Activated CD4-positive, alpha-beta T cell treated with anti-CD3 and anti-CD28 coated beads for 36 hours (primary cell): ENCODE data around the gene ICE2. TPM values are rescaled to one million over a fixed set of nuclear protein-coding genes. Genes with fewer than 3 reads are reported as not detected.
A peak's percentile ranks its signal among the peaks of the same experiment; 100 is the strongest.

Experiments
- ATAC-seq: fragments of 200-7000 bp; cut with Tn5 transposase; one replicate; pipeline ENCODE4 v1.10.0; 2021; ENCODE audit warnings: mild to moderate bottlenecking, moderate library complexity
- CTCF ChIA-PET: fragments of 350-600 bp; sonication (Branson Sonifier 250); formaldehyde crosslinking; loops from one replicate; lab custom pipeline; 2021; ENCODE audit warnings: antibody characterized with exemption; lab: Charles Lee
- POLR2A ChIA-PET: fragments of 350-600 bp; sonication (Branson Sonifier 250); formaldehyde crosslinking; loops from one replicate; lab custom pipeline; 2021; ENCODE audit warnings: antibody characterized with exemption, inconsistent platforms; lab: Charles Lee
- DNase-seq: peaks from one replicate; pipeline ENCODE4 v3.0.0-alpha.2; 2020
- H3K27ac Mint-ChIP-seq: one replicate; pipeline ENCODE4 v1.8.0; 2021; ENCODE audit warnings: mixed read lengths
- H3K27me3 Mint-ChIP-seq: one replicate; pipeline ENCODE4 v1.8.0; 2021; ENCODE audit warnings: mixed read lengths
- H3K36me3 Mint-ChIP-seq: one replicate; pipeline ENCODE4 v1.8.0; 2021; ENCODE audit warnings: low read depth, mixed read lengths
- H3K4me1 Mint-ChIP-seq: one replicate; pipeline ENCODE4 v1.8.0; 2021; ENCODE audit warnings: mixed read lengths
- H3K4me3 Mint-ChIP-seq: one replicate; pipeline ENCODE4 v1.8.0; 2021; ENCODE audit warnings: mild to moderate bottlenecking, moderate library complexity, mixed read lengths
- H3K9me3 Mint-ChIP-seq: one replicate; pipeline ENCODE4 v1.8.0; 2021; ENCODE audit warnings: low read depth, mixed read lengths
- intact Hi-C, 2 experiments: fragments of 100-400 bp; cut with DNase I in 1 of 2; cut with micrococcal nuclease in 1 of 2; formaldehyde crosslinking; loops; one replicate each; pipeline versions ENCODE4 v1.14.2 to v1.15.1; 2022 to 2024; cut with DNase I, micrococcal nuclease
- total RNA-seq, 2 experiments: library from RNA; stranded (reverse); gene quantifications; one replicate each; pipeline ENCODE4 v1.2.3, GENCODE V29; 2021

ICE2 gene
- total RNA-seq, 2 experiments from 2014 or later = 72.8 to 81.6 TPM

GRCh38 chr15:60389261-60390077, 89.5 kb downstream of the ICE2 start:
- Mint-ChIP-seq H3K27me3 (no peaks in the 10 kb centered on the region), H3K4me3 (peak overlapping the region; percentile 2), H3K4me1 (peaks cover 56% of the 10 kb centered on the region), H3K9me3 (no peaks in the 10 kb centered on the region), H3K27ac (peak overlapping the region; percentile 10), H3K36me3 (peaks cover 5% of the 10 kb centered on the region)
- CTCF ChIA-PET = no interaction called here
- POLR2A ChIA-PET = no interaction called here
- DNase-seq (peak; percentile 59), ATAC-seq (peak; percentile 87)
- intact Hi-C loops = loop anchor here in 1 of 2 experiments (2.0 to 10.0 kb wide), 3 partner anchors 27 to 415 kb away; no protein-coding TSS in a partner anchor

- DNase-seq = no peak
- POLR2A ChIA-PET = no interaction called here
- CTCF ChIA-PET = interaction anchor here (0.6 kb wide), 1 partner anchor 191 kb away, joined by 3 read pairs; no protein-coding TSS in a partner anchor
- intact Hi-C loops = no loop called here
- Mint-ChIP-seq H3K27me3 (no peaks in the 10 kb centered on the region), H3K9me3 (no peaks in the 10 kb centered on the region), H3K27ac (no peak overlapping the region), H3K36me3 (peaks cover 2% of the 10 kb centered on the region), H3K4me1 (peaks cover 39% of the 10 kb centered on the region), H3K4me3 (no peak overlapping the region)
- ATAC-seq = no peak
These were observed 91.6 kb downstream of the ICE2 start for GRCh38 chr15:60387321-60387720.

DNA sequence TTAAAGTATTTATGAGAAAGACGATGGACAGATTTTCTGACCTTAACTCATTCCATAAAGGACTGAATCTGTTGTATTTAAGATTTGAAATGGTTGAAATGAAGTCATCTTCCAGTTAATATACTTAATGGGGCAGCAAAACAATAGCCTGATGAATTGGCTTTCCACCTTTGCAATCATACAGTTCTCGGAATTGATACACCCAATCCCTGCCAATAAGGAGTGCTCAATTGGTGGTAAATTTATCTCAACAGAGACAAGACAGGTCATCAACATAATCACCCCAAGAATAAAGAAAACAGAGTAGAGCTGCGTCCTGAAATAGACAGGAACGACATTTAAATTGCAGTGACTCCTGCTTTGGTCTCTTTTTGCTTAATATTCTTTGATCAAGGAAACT, 92.3 kb downstream of the ICE2 start:
- DNase-seq (no peak), ATAC-seq (no peak)
- no peaks in the 10 kb centered on the region for H3K9me3 Mint-ChIP-seq
- intact Hi-C loops = no loop called here
- ChIA-PET POLR2A (no interaction called here), CTCF (no interaction called here)
- no peak overlapping the region for H3K4me3 Mint-ChIP-seq
- peaks cover 2% of the 10 kb centered on the region for H3K36me3 Mint-ChIP-seq
- no peak overlapping the region for H3K27ac Mint-ChIP-seq
- H3K27me3 Mint-ChIP-seq = no peaks in the 10 kb centered on the region
- peaks cover 34% of the 10 kb centered on the region for H3K4me1 Mint-ChIP-seq

DNA sequence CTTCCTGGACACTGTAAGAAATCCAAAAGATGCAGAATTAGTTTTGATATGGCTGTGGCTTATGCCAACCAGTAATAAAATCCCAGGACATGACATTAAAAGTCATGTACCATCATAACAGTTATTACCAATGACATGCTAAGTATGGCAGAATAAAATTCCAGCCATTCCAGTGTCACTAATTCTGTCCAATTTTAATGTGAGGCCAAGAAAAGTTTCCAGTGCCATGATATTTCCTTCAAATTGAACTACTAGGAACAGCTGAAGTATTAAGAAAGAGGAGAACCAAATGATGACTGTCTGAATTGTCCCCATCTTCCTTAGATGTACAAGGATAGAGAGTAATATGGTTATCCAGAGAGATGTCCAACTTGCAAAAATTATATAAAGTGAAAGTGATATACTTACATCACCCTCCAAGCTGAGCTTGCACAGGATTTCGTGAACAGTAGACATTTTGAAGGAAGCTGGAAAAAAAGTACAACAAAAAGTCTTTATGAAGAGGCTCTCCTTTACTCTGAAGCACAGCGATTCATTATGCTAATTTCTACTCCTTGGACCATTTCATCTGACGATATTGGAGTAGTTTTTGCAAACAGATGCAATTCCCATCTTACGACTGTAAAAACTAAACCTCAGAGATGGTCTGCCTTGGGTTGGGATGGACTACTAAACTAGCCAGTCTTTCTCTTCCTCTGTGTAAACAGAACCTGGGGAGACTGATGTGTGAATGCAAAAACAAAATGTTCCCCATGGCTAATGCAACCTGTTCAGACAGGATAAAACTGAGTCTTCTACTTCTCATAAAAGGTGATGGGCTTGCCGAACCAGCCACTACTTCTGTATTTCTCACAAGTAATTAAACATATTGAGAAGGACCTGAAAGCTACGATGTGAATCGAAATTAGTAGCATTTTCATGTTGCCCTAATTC, 93.1 kb downstream of the ICE2 start:
- H3K4me3 Mint-ChIP-seq = no peak overlapping the region
- no peaks in the 10 kb centered on the region for H3K9me3 Mint-ChIP-seq
- ChIA-PET CTCF (interaction anchor here (1.1 kb wide), 1 partner anchor 10 kb away, joined by 5 read pairs; no protein-coding TSS in a partner anchor), POLR2A (no interaction called here)
- H3K27ac Mint-ChIP-seq = no peak overlapping the region
- no peak for DNase-seq
- ATAC-seq = no peak
- H3K4me1 Mint-ChIP-seq = peaks cover 28% of the 10 kb centered on the region
- H3K27me3 Mint-ChIP-seq = no peaks in the 10 kb centered on the region
- H3K36me3 Mint-ChIP-seq = peaks cover 5% of the 10 kb centered on the region
- intact Hi-C loops = no loop called here

DNA sequence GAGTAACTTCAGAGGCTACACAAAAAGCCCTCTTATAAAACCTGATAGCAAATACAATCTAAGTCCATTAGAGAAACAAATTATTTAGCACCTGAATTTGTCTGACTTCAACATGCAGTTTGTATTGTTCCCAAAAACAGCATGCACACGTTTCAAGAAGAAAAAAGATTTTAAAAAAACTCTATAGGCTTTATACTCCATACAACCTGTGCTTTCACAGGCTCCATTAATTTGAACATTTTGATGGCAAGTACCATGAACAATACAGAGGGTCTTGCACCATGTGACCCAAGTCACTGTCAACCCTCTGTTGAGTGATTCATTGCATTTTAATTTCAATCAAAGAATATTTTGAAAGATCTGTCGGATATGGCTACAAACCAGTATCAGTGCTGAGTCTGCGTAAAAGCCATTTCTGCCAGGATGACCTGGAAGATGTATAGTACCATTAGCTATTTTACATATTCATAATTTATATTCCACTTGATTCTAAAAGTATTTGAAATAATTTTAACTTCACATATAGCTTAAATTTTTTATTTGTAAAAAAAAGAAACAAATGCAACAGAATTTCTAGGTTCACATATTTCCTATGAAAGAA, 94.3 kb downstream of the ICE2 start:
- no peak for ATAC-seq
- intact Hi-C loops = no loop called here
- ChIA-PET CTCF (interaction anchor here (1.1 kb wide), 1 partner anchor 9 kb away, joined by 5 read pairs; no protein-coding TSS in a partner anchor), POLR2A (no interaction called here)
- no peak overlapping the region for H3K27ac Mint-ChIP-seq
- no peaks in the 10 kb centered on the region for H3K9me3 Mint-ChIP-seq
- no peaks in the 10 kb centered on the region for H3K27me3 Mint-ChIP-seq
- peaks cover 19% of the 10 kb centered on the region for H3K4me1 Mint-ChIP-seq
- H3K4me3 Mint-ChIP-seq = no peak overlapping the region
- H3K36me3 Mint-ChIP-seq = peaks cover 5% of the 10 kb centered on the region
- no peak for DNase-seq

DNA sequence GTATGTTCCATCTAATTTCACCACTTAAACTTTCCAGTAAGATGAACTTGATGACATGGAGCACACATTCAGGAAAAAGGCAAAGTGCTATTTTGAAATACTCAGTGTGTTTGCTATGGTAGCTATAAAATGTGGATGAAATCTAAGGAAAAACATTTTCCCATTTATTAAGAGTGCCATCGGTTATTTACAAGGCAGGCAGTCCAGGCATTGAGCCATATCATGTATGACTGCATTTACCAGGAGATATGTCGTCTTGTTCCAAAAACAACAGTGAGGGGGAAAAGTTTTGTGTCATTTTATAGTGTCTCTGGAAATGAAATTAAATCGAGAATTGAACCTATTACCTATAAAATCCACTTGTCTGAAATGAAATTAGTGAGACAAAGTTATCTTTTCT, 94.9 kb downstream of the ICE2 start:
- Mint-ChIP-seq H3K4me1 (peaks cover 13% of the 10 kb centered on the region), H3K36me3 (peaks cover 5% of the 10 kb centered on the region), H3K4me3 (no peak overlapping the region), H3K27me3 (no peaks in the 10 kb centered on the region), H3K9me3 (no peaks in the 10 kb centered on the region), H3K27ac (no peak overlapping the region)
- ATAC-seq = no peak
- CTCF ChIA-PET = no interaction called here
- intact Hi-C loops = no loop called here
- POLR2A ChIA-PET = no interaction called here
- no peak for DNase-seq

- Mint-ChIP-seq H3K4me3 (no peak overlapping the region), H3K4me1 (peaks cover 6% of the 10 kb centered on the region), H3K27ac (no peak overlapping the region), H3K27me3 (no peaks in the 10 kb centered on the region), H3K36me3 (peaks cover 5% of the 10 kb centered on the region), H3K9me3 (no peaks in the 10 kb centered on the region)
- POLR2A ChIA-PET = no interaction called here
- ATAC-seq (no peak), DNase-seq (no peak)
- CTCF ChIA-PET = interaction anchor here (0.6 kb wide), 2 partner anchors 8 to 52 kb away, joined by 3 read pairs; no protein-coding TSS in a partner anchor
- intact Hi-C loops = no loop called here
These were observed 95.9 kb downstream of the ICE2 start for GRCh38 chr15:60382773-60383674.

DNA sequence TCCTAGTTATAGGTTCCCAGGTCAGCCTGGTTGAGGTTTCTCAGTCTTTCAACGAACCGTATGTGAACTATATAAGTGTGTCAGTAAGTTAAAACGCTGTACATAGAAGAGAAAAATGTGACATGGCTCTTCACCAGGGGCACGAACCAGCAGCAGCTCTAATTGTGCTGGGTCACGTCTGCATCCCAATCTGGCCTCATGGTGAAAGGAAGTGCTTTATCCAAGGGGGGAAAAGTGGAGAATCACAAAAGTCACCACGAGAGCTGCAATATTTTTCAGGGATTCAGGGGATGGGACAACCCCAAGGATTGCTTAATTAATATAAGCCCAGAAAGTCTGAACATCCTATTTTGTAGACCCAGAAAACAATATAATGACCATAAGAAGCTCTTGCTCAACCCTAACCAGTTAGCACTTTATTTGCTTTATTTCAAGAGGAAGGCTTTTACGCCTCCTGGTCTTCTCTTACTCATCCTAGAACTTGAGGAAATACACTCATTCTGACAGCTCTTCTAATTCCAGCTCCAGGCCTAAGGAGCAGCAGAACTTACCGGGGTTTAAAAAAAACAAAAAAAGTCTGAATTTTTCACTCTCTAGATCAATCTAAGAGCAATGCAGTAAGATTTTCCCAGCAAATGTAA, 97.7 kb downstream of the ICE2 start:
- DNase-seq (no peak), ATAC-seq (no peak)
- ChIA-PET CTCF (interaction anchor here (0.6 to 0.8 kb wide), 3 partner anchors 19 to 231 kb away, joined by 3 read pairs; no protein-coding TSS in a partner anchor), POLR2A (no interaction called here)
- Mint-ChIP-seq H3K27ac (no peak overlapping the region), H3K4me1 (no peaks in the 10 kb centered on the region), H3K9me3 (no peaks in the 10 kb centered on the region), H3K4me3 (no peak overlapping the region), H3K36me3 (peaks cover 5% of the 10 kb centered on the region), H3K27me3 (no peaks in the 10 kb centered on the region)
- intact Hi-C loops = no loop called here

- DNase-seq = no peak
- H3K27ac Mint-ChIP-seq = no peak overlapping the region
- intact Hi-C loops = no loop called here
- CTCF ChIA-PET = no interaction called here
- no peaks in the 10 kb centered on the region for H3K27me3 Mint-ChIP-seq
- POLR2A ChIA-PET = no interaction called here
- no peaks in the 10 kb centered on the region for H3K9me3 Mint-ChIP-seq
- no peak for ATAC-seq
- no peak overlapping the region for H3K4me3 Mint-ChIP-seq
- H3K36me3 Mint-ChIP-seq = peaks cover 3% of the 10 kb centered on the region
- H3K4me1 Mint-ChIP-seq = no peaks in the 10 kb centered on the region
These were observed 99.2 kb downstream of the ICE2 start for GRCh38 chr15:60379525-60380274.

DNA sequence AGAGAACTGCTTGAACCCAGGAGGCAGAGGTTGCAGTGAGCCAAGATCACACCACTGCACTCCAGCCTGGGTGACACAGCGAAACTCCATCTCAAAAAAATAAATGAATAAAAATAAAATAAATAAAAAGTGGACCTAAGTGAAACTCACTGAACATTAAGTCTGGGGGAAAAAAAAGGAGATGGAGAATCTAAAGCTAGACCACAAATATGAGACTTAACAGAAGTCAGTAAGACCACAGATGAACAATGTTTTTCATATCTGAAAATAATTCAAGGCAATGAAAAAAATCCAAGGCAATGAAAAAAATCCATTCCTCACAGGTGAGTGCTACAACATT, 99.8 kb downstream of the ICE2 start:
- no peaks in the 10 kb centered on the region for H3K9me3 Mint-ChIP-seq
- ChIA-PET CTCF (no interaction called here), POLR2A (no interaction called here)
- peaks cover 4% of the 10 kb centered on the region for H3K36me3 Mint-ChIP-seq
- intact Hi-C loops = no loop called here
- no peaks in the 10 kb centered on the region for H3K4me1 Mint-ChIP-seq
- DNase-seq = no peak
- H3K4me3 Mint-ChIP-seq = no peak overlapping the region
- no peaks in the 10 kb centered on the region for H3K27me3 Mint-ChIP-seq
- ATAC-seq = no peak
- H3K27ac Mint-ChIP-seq = no peak overlapping the region
